H9 (cell line): ENCODE data around the gene ZNHIT1. TPM values are rescaled to one million over a fixed set of nuclear protein-coding genes. Genes with fewer than 3 reads are reported as not detected.

Source experiments
- DNase-seq: peaks from one replicate; pipeline ENCODE4 v3.0.0-alpha.2; 2017
- H2AFZ ChIP-seq: one replicate; pipeline ENCODE4 v1.6.1; 2013; ENCODE audit warnings: mild to moderate bottlenecking, low read length, control low read depth, moderate library complexity
- H2AK5ac ChIP-seq: 2 replicates; pipeline ENCODE4 v1.6.1; 2013; ENCODE audit warnings: low read length, control low read depth, mixed read lengths; ENCODE audit not compliant: insufficient read length
- H2BK120ac ChIP-seq: one replicate; pipeline ENCODE4 v1.6.1; 2013; ENCODE audit warnings: low read depth, mild to moderate bottlenecking, low read length, control low read depth, inconsistent platforms; ENCODE audit not compliant: poor library complexity, severe bottlenecking
- H2BK12ac ChIP-seq: 2 replicates; pipeline ENCODE4 v1.6.1; 2013; ENCODE audit warnings: low read length, control low read depth, mixed read lengths, low read depth; ENCODE audit not compliant: insufficient read length
- H2BK15ac ChIP-seq: 2 replicates; pipeline ENCODE4 v1.6.1; 2013; ENCODE audit warnings: low read depth, low read length, control low read depth
- H2BK20ac ChIP-seq: one replicate; pipeline ENCODE4 v1.6.1; 2013; ENCODE audit warnings: low read depth, mild to moderate bottlenecking, low read length, control low read depth, inconsistent platforms; ENCODE audit not compliant: poor library complexity, severe bottlenecking
- H2BK5ac ChIP-seq: 2 replicates; pipeline ENCODE4 v1.6.1; 2013; ENCODE audit warnings: low read length, control low read depth, mixed read lengths; ENCODE audit not compliant: insufficient read length
- H3K14ac ChIP-seq: 2 replicates; pipeline ENCODE4 v1.6.1; 2013; ENCODE audit warnings: low read length, control low read depth; ENCODE audit not compliant: insufficient read depth
- H3K18ac ChIP-seq: 2 replicates; pipeline ENCODE4 v1.6.1; 2013; ENCODE audit warnings: low read depth, mild to moderate bottlenecking, mixed read lengths, low read length, control low read depth; ENCODE audit not compliant: insufficient read length
- H3K23ac ChIP-seq: 2 replicates; pipeline ENCODE4 v1.6.1; 2013; ENCODE audit warnings: low read length, control low read depth, mixed read lengths, low read depth; ENCODE audit not compliant: insufficient read length
- H3K23me2 ChIP-seq: 2 replicates; pipeline ENCODE4 v1.6.1; 2013; ENCODE audit warnings: low read depth, mild to moderate bottlenecking, mixed read lengths, low read length, control low read depth; ENCODE audit not compliant: insufficient read length, poor library complexity, severe bottlenecking
- H3K27ac ChIP-seq: 2 replicates; pipeline ENCODE4 v1.5.1; 2013; ENCODE audit warnings: low read length, control low read depth, mixed read lengths, low read depth; ENCODE audit not compliant: insufficient read length
- H3K27me3 ChIP-seq: 2 replicates; pipeline ENCODE4 v1.6.1; 2013; ENCODE audit warnings: low read length, control low read depth, inconsistent platforms; ENCODE audit not compliant: insufficient read depth
- H3K4ac ChIP-seq: 2 replicates; pipeline ENCODE4 v1.6.1; 2013; ENCODE audit warnings: low read depth, mild to moderate bottlenecking, control low read depth, inconsistent platforms, low read length, moderate library complexity
- H3K4me1 ChIP-seq: 2 replicates; pipeline ENCODE4 v1.6.1; 2013; ENCODE audit warnings: low read length, control low read depth, inconsistent platforms; ENCODE audit not compliant: insufficient read depth
- H3K4me2 ChIP-seq: 2 replicates; pipeline ENCODE4 v1.6.1; 2013; ENCODE audit warnings: low read length, control low read depth, mixed read lengths; ENCODE audit not compliant: insufficient read length, insufficient read depth
- H3K56ac ChIP-seq: 2 replicates; pipeline ENCODE4 v1.6.1; 2013; ENCODE audit warnings: low read depth, mild to moderate bottlenecking, mixed read lengths, low read length, control low read depth; ENCODE audit not compliant: insufficient read length
- H3K79me1 ChIP-seq: 2 replicates; pipeline ENCODE4 v1.6.1; 2013; ENCODE audit warnings: low read depth, mild to moderate bottlenecking, moderate library complexity, low read length, control low read depth, inconsistent platforms; ENCODE audit not compliant: insufficient read depth, poor library complexity, severe bottlenecking
- H3K79me2 ChIP-seq: 2 replicates; pipeline ENCODE4 v1.6.1; 2013; ENCODE audit warnings: low read length, control low read depth, inconsistent platforms; ENCODE audit not compliant: insufficient read depth
- H3K9ac ChIP-seq: 2 replicates; pipeline ENCODE4 v1.6.1; 2013; ENCODE audit warnings: low read length, control low read depth, mixed read lengths; ENCODE audit not compliant: insufficient read length; ENCODE audit errors: extremely low read depth
- H3K9me3 ChIP-seq: one replicate; pipeline ENCODE4 v1.6.1; 2013; ENCODE audit warnings: low read depth, low read length, inconsistent platforms; ENCODE audit not compliant: control insufficient read depth
- H3T11ph ChIP-seq: one replicate; pipeline ENCODE4 v1.6.1; 2013; ENCODE audit warnings: mild to moderate bottlenecking, low read length, control low read depth, inconsistent platforms
- H4K20me1 ChIP-seq: one replicate; pipeline ENCODE4 v1.6.1; 2013; ENCODE audit not compliant: control insufficient read depth, insufficient read length, insufficient read depth
- H4K5ac ChIP-seq: 2 replicates; pipeline ENCODE4 v1.6.1; 2013; ENCODE audit warnings: low read depth, mild to moderate bottlenecking, mixed read lengths, low read length, control low read depth; ENCODE audit not compliant: insufficient read length
- H4K8ac ChIP-seq: replicated peaks from 2 replicates; pipeline ENCODE4 v1.6.1; 2013; ENCODE audit warnings: low read length, control low read depth, mixed read lengths, low read depth; ENCODE audit not compliant: insufficient read length
- H4K91ac ChIP-seq: 2 replicates; pipeline ENCODE4 v1.6.1; 2013; ENCODE audit warnings: low read depth, mild to moderate bottlenecking, moderate library complexity, mixed read lengths, low read length, control low read depth; ENCODE audit not compliant: insufficient read length
- H3K27ac Mint-ChIP-seq, 3 experiments: 2 replicates in 2 of 3; 3 replicates in 1 of 3; pipeline ENCODE4 v1.8.0; 2020 to 2021; ENCODE audit warnings: mixed read lengths in 3 of 3, mild to moderate bottlenecking in 1 of 3, moderate library complexity in 1 of 3
- H3K27me3 Mint-ChIP-seq: 2 replicates; pipeline ENCODE4 v1.8.0; 2021; ENCODE audit warnings: low read depth, mild to moderate bottlenecking, moderate library complexity, mixed read lengths
- H3K36me3 Mint-ChIP-seq, 3 experiments: 2 replicates in 2 of 3; 3 replicates in 1 of 3; pipeline ENCODE4 v1.8.0; 2020 to 2021; ENCODE audit warnings: low read depth in 3 of 3, mixed read lengths in 3 of 3; ENCODE audit not compliant: insufficient read depth in 1 of 3
- H3K4me1 Mint-ChIP-seq, 2 experiments: 2 replicates each; pipeline ENCODE4 v1.8.0; 2020; ENCODE audit warnings: mixed read lengths in 2 of 2
- H3K4me3 Mint-ChIP-seq, 2 experiments: 2 replicates in 1 of 2; 3 replicates in 1 of 2; pipeline ENCODE4 v1.8.0; 2020 to 2021; ENCODE audit warnings: mild to moderate bottlenecking in 2 of 2, mixed read lengths in 2 of 2, moderate library complexity in 1 of 2
- H3K9me3 Mint-ChIP-seq, 2 experiments: 2 replicates in 1 of 2; 3 replicates in 1 of 2; pipeline ENCODE4 v1.8.0; 2020; ENCODE audit warnings: mild to moderate bottlenecking in 2 of 2, mixed read lengths in 2 of 2, moderate library complexity in 1 of 2
- WGBS: extraction: QIAGEN DNeasy Blood & Tissue Kit; methylation state at CpG from one replicate; pipeline ENCODE4 v1.1.7; 2013; ENCODE audit warnings: missing lambda C conversion rate, low lambda C conversion rate, mixed read lengths; ENCODE audit not compliant: insufficient read length; ENCODE audit errors: extremely low coverage; 5-methylcytosine and 5-hydroxymethylcytosine counted together
- total RNA-seq: library from RNA; stranded (reverse); gene quantifications from 2 replicates; pipeline ENCODE4 v1.2.1, GENCODE V29; 2021
- TF ChIP-seq, protein P1 (sequence below): fragments of 200-600 bp; sonication (generic); conservative IDR thresholded peaks from 3 replicates; pipeline ENCODE4 v1.8.0; 2021; ENCODE audit warnings: antibody characterized with exemption, mild to moderate bottlenecking

ZNHIT1 gene
- total RNA-seq, 1 experiment from 2014 or later, result 52.7 TPM

DNA sequence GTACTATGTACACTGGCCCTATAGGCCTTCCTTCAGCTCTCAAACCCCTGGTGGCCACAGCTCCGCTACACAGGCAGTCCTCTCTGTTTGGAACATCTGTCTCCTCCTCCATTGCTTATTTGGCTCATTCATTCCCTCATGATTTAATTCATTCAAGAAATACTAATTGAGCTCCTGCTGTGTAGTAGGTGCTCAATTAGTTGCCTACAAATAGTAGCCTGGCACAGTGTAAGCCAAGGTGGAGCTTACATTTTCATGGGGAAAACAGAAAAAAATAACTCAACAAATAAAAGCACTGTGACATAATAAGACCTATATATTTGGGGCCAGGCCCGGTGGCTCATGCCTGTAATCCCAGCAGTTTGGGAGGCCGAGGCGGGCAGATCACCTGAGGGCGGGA lies 30.3 kb downstream of the ZNHIT1 start:
- Histone ChIP-seq H3K9me3 (no peaks in the 10 kb centered on the region), H4K20me1 (peaks cover 4% of the 10 kb centered on the region), H3K4me1 (peaks cover 3% of the 10 kb centered on the region; the same call in 1 of the 2 replicates), H3K56ac (no peak overlapping the region), H3T11ph (no peak overlapping the region), H3K27me3 (no peaks in the 10 kb centered on the region), H3K79me1 (peaks cover 8% of the 10 kb centered on the region), H2BK20ac (no peak overlapping the region), H2AFZ (no peak overlapping the region), H3K4me2 (no peak overlapping the region), H3K18ac (no peak overlapping the region), H3K23me2 (peaks cover 17% of the 10 kb centered on the region), H2BK120ac (no peak overlapping the region), H3K27ac (no peak overlapping the region), H3K14ac (no peak overlapping the region), H2BK5ac (no peak overlapping the region), H3K23ac (no peak overlapping the region), H3K79me2 (peaks cover 10% of the 10 kb centered on the region; the same call in 1 of the 2 replicates), H4K8ac (no peak overlapping the region), H2AK5ac (no peak overlapping the region), H3K9ac (no peak overlapping the region), H2BK12ac (no peak overlapping the region), H3K4ac (no peak overlapping the region), H4K5ac (no peak overlapping the region), H4K91ac (no peak overlapping the region), H2BK15ac (no peak overlapping the region)
- H3K27me3 Mint-ChIP-seq, result no peaks in the 10 kb centered on the region; the same call in 1 of the 2 replicates
- H3K9me3 Mint-ChIP-seq, result no peaks in the 10 kb centered on the region
- WGBS, result no CpG with 5 or more reads among the region's 5 CpGs
- peaks cover 8 to 39% (median 29%) of the 10 kb centered on the region in 3 experiments for H3K36me3 Mint-ChIP-seq
- no peak overlapping the region for H3K4me3 Mint-ChIP-seq
- H3K4me1 Mint-ChIP-seq, result peaks cover 25 to 31% of the 10 kb centered on the region in 2 experiments
- peak overlapping the region in 1 of 3 experiments; percentile 35; a peak in 1 of 7 replicates for H3K27ac Mint-ChIP-seq
- TF ChIP-seq, protein P1, sequence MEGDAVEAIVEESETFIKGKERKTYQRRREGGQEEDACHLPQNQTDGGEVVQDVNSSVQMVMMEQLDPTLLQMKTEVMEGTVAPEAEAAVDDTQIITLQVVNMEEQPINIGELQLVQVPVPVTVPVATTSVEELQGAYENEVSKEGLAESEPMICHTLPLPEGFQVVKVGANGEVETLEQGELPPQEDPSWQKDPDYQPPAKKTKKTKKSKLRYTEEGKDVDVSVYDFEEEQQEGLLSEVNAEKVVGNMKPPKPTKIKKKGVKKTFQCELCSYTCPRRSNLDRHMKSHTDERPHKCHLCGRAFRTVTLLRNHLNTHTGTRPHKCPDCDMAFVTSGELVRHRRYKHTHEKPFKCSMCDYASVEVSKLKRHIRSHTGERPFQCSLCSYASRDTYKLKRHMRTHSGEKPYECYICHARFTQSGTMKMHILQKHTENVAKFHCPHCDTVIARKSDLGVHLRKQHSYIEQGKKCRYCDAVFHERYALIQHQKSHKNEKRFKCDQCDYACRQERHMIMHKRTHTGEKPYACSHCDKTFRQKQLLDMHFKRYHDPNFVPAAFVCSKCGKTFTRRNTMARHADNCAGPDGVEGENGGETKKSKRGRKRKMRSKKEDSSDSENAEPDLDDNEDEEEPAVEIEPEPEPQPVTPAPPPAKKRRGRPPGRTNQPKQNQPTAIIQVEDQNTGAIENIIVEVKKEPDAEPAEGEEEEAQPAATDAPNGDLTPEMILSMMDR, result peak; percentile 38; the same call in 2 of the 3 replicates
- no peak for DNase-seq
